ENCODE measurements around the gene SLC29A3. TPM values are rescaled to one million over a fixed set of nuclear protein-coding genes. Genes with fewer than 3 reads are reported as not detected.
A peak's percentile ranks its signal among the peaks of the same experiment; 100 is the strongest.

The SLC29A3 gene
- total and polyA plus RNA-seq, 4 experiments from 2014 or later = 7.0 to 9.1 (median 8.2) TPM

GRCh38 chr10:71371750-71372166 lies 52.7 kb downstream of the SLC29A3 start:
- no peak overlapping the region for H3K4me3 Mint-ChIP-seq
- DNase-seq = no peak
- intact Hi-C loops (cut with micrococcal nuclease) = no loop called here
- peaks cover 5 to 14% of the 10 kb centered on the region in 2 donors for H3K27me3 Mint-ChIP-seq
- H3K27ac Mint-ChIP-seq = no peak overlapping the region
- POLR2A ChIA-PET (ENCODE audit: partially characterized antibody) = no interaction called here
- H3K9me3 ChIP-seq (ENCODE audit: control insufficient read depth in 1 of 2, low read length in 2 of 2) = no peaks in the 10 kb centered on the region
- no peak overlapping the region for H3K27ac ChIP-seq (ENCODE audit: low read depth, low read length)
- no peaks in the 10 kb centered on the region for H3K36me3 Mint-ChIP-seq
- H3K27me3 ChIP-seq (ENCODE audit: insufficient read depth, low read length) = no peaks in the 10 kb centered on the region
- peaks cover under 1 to 5% (median 1%) of the 10 kb centered on the region in 4 donors for H3K4me1 Mint-ChIP-seq
- H3K36me3 ChIP-seq (ENCODE audit: insufficient read depth, low read length) = no peaks in the 10 kb centered on the region
- no peaks in the 10 kb centered on the region for H3K9me3 Mint-ChIP-seq
- CTCF ChIA-PET (ENCODE audit: partially characterized antibody) = interaction anchor here (2.3 kb wide), 1 partner anchor 13 kb away, joined by 8 read pairs; no protein-coding TSS in a partner anchor
- no peaks in the 10 kb centered on the region for H3K4me1 ChIP-seq (ENCODE audit: insufficient read depth, low read length)
- H3K4me3 ChIP-seq (ENCODE audit: low read length in 2 of 2) = no peak overlapping the region

- Mint-ChIP-seq H3K27ac (no peak overlapping the region), H3K4me3 (no peak overlapping the region), H3K27me3 (peaks cover 5 to 14% of the 10 kb centered on the region in 2 donors), H3K4me1 (peaks cover 4 to 11% (median 7%) of the 10 kb centered on the region in 4 donors), H3K36me3 (no peaks in the 10 kb centered on the region), H3K9me3 (no peaks in the 10 kb centered on the region)
- ChIA-PET POLR2A (ENCODE audit: partially characterized antibody) (no interaction called here), CTCF (ENCODE audit: partially characterized antibody) (interaction anchor here (1.1 to 1.8 kb wide), 2 partner anchors 9 to 53 kb away, joined by 3 read pairs; partner anchors contain the start of gene SLC29A3)
- no peak overlapping the region for H3K27ac ChIP-seq (ENCODE audit: low read depth, low read length)
- H3K36me3 ChIP-seq (ENCODE audit: insufficient read depth, low read length) = no peaks in the 10 kb centered on the region
- intact Hi-C loops (cut with micrococcal nuclease) = no loop called here
- H3K9me3 ChIP-seq (ENCODE audit: control insufficient read depth in 1 of 2, low read length in 2 of 2) = no peaks in the 10 kb centered on the region
- no peak overlapping the region for H3K4me3 ChIP-seq (ENCODE audit: low read length in 2 of 2)
- H3K27me3 ChIP-seq (ENCODE audit: insufficient read depth, low read length) = no peaks in the 10 kb centered on the region
- no peaks in the 10 kb centered on the region for H3K4me1 ChIP-seq (ENCODE audit: insufficient read depth, low read length)
- DNase-seq = no peak
Observed at GRCh38 chr10:71372882-71373495, 53.9 kb downstream of the SLC29A3 start.

GRCh38 chr10:71374481-71375233 lies 55.6 kb downstream of the SLC29A3 start:
- Histone ChIP-seq H3K36me3 (ENCODE audit: insufficient read depth, low read length) (no peaks in the 10 kb centered on the region), H3K4me1 (ENCODE audit: insufficient read depth, low read length) (no peaks in the 10 kb centered on the region), H3K9me3 (ENCODE audit: control insufficient read depth in 1 of 2, low read length in 2 of 2) (no peaks in the 10 kb centered on the region), H3K27me3 (ENCODE audit: insufficient read depth, low read length) (no peaks in the 10 kb centered on the region), H3K27ac (ENCODE audit: low read depth, low read length) (no peak overlapping the region), H3K4me3 (ENCODE audit: low read length in 2 of 2) (no peak overlapping the region)
- intact Hi-C loops (cut with micrococcal nuclease) = no loop called here
- no peak for DNase-seq
- POLR2A ChIA-PET (ENCODE audit: partially characterized antibody) = no interaction called here
- Mint-ChIP-seq H3K4me1 (peaks cover 4 to 11% (median 7%) of the 10 kb centered on the region in 4 donors), H3K27ac (no peak overlapping the region), H3K36me3 (no peaks in the 10 kb centered on the region), H3K9me3 (no peaks in the 10 kb centered on the region), H3K4me3 (peak overlapping the region in 1 of 8 donors; percentile 2), H3K27me3 (peaks cover 5 to 8% of the 10 kb centered on the region in 2 donors)
- CTCF ChIA-PET (ENCODE audit: partially characterized antibody) = interaction anchor here (1.8 to 3.6 kb wide), 2 partner anchors 11 to 55 kb away, joined by 3 to 26 read pairs; partner anchors contain the start of gene SLC29A3

- no peaks in the 10 kb centered on the region for H3K4me1 ChIP-seq (ENCODE audit: insufficient read depth, low read length)
- H3K36me3 ChIP-seq (ENCODE audit: insufficient read depth, low read length) = no peaks in the 10 kb centered on the region
- Mint-ChIP-seq H3K4me3 (peak overlapping the region in 6 of 8 donors; percentile 48 to 87 (median 59)), H3K4me1 (peaks cover 4 to 11% (median 7%) of the 10 kb centered on the region in 4 donors), H3K9me3 (no peaks in the 10 kb centered on the region), H3K27me3 (peaks cover 5 to 7% of the 10 kb centered on the region in 2 donors), H3K27ac (peak overlapping the region in 2 of 7 donors; percentile 2 to 55), H3K36me3 (no peaks in the 10 kb centered on the region)
- no peaks in the 10 kb centered on the region for H3K9me3 ChIP-seq (ENCODE audit: control insufficient read depth in 1 of 2, low read length in 2 of 2)
- intact Hi-C loops (cut with micrococcal nuclease) = no loop called here
- H3K27ac ChIP-seq (ENCODE audit: low read depth, low read length) = no peak overlapping the region
- POLR2A ChIA-PET (ENCODE audit: partially characterized antibody) = interaction anchor here (1.1 to 2.5 kb wide), 3 partner anchors 21 to 475 kb away, joined by 3 to 17 read pairs (median 9); partner anchors contain the start of genes CDH23, PSAP and SLC29A3
- H3K27me3 ChIP-seq (ENCODE audit: insufficient read depth, low read length) = no peaks in the 10 kb centered on the region
- CTCF ChIA-PET (ENCODE audit: partially characterized antibody) = interaction anchor here (0.7 to 4.3 kb wide), 7 partner anchors 9 to 1192 kb away, joined by 3 to 26 read pairs (median 6); no protein-coding TSS in a partner anchor
- no peak for DNase-seq
- H3K4me3 ChIP-seq (ENCODE audit: low read length in 2 of 2) = no peak overlapping the region
Observed at GRCh38 chr10:71375952-71376351, 56.9 kb downstream of the SLC29A3 start.

GRCh38 chr10:71378336-71379117 lies 59.5 kb downstream of the SLC29A3 start:
- no peaks in the 10 kb centered on the region for H3K36me3 ChIP-seq (ENCODE audit: insufficient read depth, low read length)
- Mint-ChIP-seq H3K36me3 (no peaks in the 10 kb centered on the region), H3K9me3 (no peaks in the 10 kb centered on the region), H3K27me3 (peaks cover 0 to 5% of the 10 kb centered on the region in 2 donors), H3K4me1 (peaks cover 4 to 15% (median 7%) of the 10 kb centered on the region in 4 donors), H3K4me3 (peak overlapping the region in 2 of 8 donors; percentile 8 to 17), H3K27ac (no peak overlapping the region)
- POLR2A ChIA-PET (ENCODE audit: partially characterized antibody) = interaction anchor here (2.0 to 2.5 kb wide), 3 partner anchors 10 to 472 kb away, joined by 8 to 17 read pairs (median 9); partner anchors contain the start of genes PSAP and SLC29A3
- H3K9me3 ChIP-seq (ENCODE audit: control insufficient read depth in 1 of 2, low read length in 2 of 2) = no peaks in the 10 kb centered on the region
- CTCF ChIA-PET (ENCODE audit: partially characterized antibody) = interaction anchor here (1.2 to 4.3 kb wide), 5 partner anchors 9 to 434 kb away, joined by 3 to 23 read pairs (median 6); partner anchors contain the start of gene SLC29A3
- no peaks in the 10 kb centered on the region for H3K27me3 ChIP-seq (ENCODE audit: insufficient read depth, low read length)
- no peak overlapping the region for H3K4me3 ChIP-seq (ENCODE audit: low read length in 2 of 2)
- H3K27ac ChIP-seq (ENCODE audit: low read depth, low read length) = no peak overlapping the region
- H3K4me1 ChIP-seq (ENCODE audit: insufficient read depth, low read length) = no peaks in the 10 kb centered on the region
- no peak for DNase-seq
- intact Hi-C loops (cut with micrococcal nuclease) = no loop called here

- CTCF ChIA-PET (ENCODE audit: partially characterized antibody) = interaction anchor here (1.3 to 4.3 kb wide), 4 partner anchors 8 to 433 kb away, joined by 3 to 23 read pairs (median 6); no protein-coding TSS in a partner anchor
- intact Hi-C loops (cut with micrococcal nuclease) = no loop called here
- peaks cover 0 to 2% of the 10 kb centered on the region in 2 donors for H3K27me3 Mint-ChIP-seq
- H3K4me3 ChIP-seq (ENCODE audit: low read length in 2 of 2) = no peak overlapping the region
- H3K4me1 Mint-ChIP-seq = peaks cover 4 to 15% (median 7%) of the 10 kb centered on the region in 4 donors
- no peak overlapping the region for H3K27ac Mint-ChIP-seq
- no peaks in the 10 kb centered on the region for H3K9me3 Mint-ChIP-seq
- H3K27ac ChIP-seq (ENCODE audit: low read depth, low read length) = no peak overlapping the region
- no peaks in the 10 kb centered on the region for H3K4me1 ChIP-seq (ENCODE audit: insufficient read depth, low read length)
- no peak for DNase-seq
- no peaks in the 10 kb centered on the region for H3K36me3 Mint-ChIP-seq
- H3K4me3 Mint-ChIP-seq = no peak overlapping the region
- no peaks in the 10 kb centered on the region for H3K9me3 ChIP-seq (ENCODE audit: control insufficient read depth in 1 of 2, low read length in 2 of 2)
- POLR2A ChIA-PET (ENCODE audit: partially characterized antibody) = no interaction called here
- H3K27me3 ChIP-seq (ENCODE audit: insufficient read depth, low read length) = no peaks in the 10 kb centered on the region
- H3K36me3 ChIP-seq (ENCODE audit: insufficient read depth, low read length) = no peaks in the 10 kb centered on the region
Observed at GRCh38 chr10:71379118-71379766, 60.2 kb downstream of the SLC29A3 start.
